Endothelial cell of umbilical vein (primary cell): Measurements from ENCODE around the gene PRDX1.

Source experiments
- EZH2 ChIP-seq: IDR thresholded peaks from 2 replicates; pipeline ENCODE4 v1.6.1; 2012; ENCODE audit warnings: borderline replicate concordance, low read depth, mild to moderate bottlenecking, moderate library complexity, low read length, inconsistent platforms; ENCODE audit not compliant: severe bottlenecking
- GATA2 ChIP-seq: IDR thresholded peaks from 2 replicates; pipeline ENCODE4 v1.7.0; 2011; ENCODE audit warnings: low read depth, mild to moderate bottlenecking, moderate library complexity, mixed read lengths, low read length; ENCODE audit not compliant: insufficient read length, insufficient read depth
- JUN ChIP-seq: IDR thresholded peaks from 2 replicates; pipeline ENCODE4 v1.6.1; 2011; ENCODE audit warnings: borderline replicate concordance, low read depth; ENCODE audit not compliant: insufficient read length, insufficient read depth
- MYC ChIP-seq: IDR thresholded peaks from one replicate; pipeline ENCODE4 v1.6.1; 2011; ENCODE audit warnings: mild to moderate bottlenecking, low read depth, low read length
- POLR2A ChIP-seq: IDR thresholded peaks from 2 replicates; pipeline ENCODE4 v1.6.1; 2012; ENCODE audit warnings: low read depth, mild to moderate bottlenecking, control low read depth, low read length
- POLR2AphosphoS5 ChIP-seq: IDR thresholded peaks from 2 replicates; pipeline ENCODE4 v1.6.1; 2012; ENCODE audit warnings: low read depth, mild to moderate bottlenecking, control low read depth, low read length, moderate library complexity; ENCODE audit not compliant: insufficient read depth
- TF ChIP-seq, protein P1 (sequence below), 2 donors: IDR thresholded peaks; 1 replicate in 1 of 2; 2 replicates in 1 of 2; pipeline ENCODE4 v1.5.1; 2011; ENCODE audit warnings: low read length in 2 of 2, mild to moderate bottlenecking in 2 of 2, moderate library complexity in 2 of 2, control low read depth in 1 of 2, inconsistent platforms in 1 of 2, low read depth in 1 of 2; ENCODE audit not compliant: insufficient read depth in 1 of 2; ENCODE audit errors: extremely low read depth in 1 of 2
- TF ChIP-seq, protein P2 (sequence below): IDR thresholded peaks from 2 replicates; pipeline ENCODE4 v1.6.1; 2011; ENCODE audit not compliant: insufficient read depth, insufficient read length

DNA sequence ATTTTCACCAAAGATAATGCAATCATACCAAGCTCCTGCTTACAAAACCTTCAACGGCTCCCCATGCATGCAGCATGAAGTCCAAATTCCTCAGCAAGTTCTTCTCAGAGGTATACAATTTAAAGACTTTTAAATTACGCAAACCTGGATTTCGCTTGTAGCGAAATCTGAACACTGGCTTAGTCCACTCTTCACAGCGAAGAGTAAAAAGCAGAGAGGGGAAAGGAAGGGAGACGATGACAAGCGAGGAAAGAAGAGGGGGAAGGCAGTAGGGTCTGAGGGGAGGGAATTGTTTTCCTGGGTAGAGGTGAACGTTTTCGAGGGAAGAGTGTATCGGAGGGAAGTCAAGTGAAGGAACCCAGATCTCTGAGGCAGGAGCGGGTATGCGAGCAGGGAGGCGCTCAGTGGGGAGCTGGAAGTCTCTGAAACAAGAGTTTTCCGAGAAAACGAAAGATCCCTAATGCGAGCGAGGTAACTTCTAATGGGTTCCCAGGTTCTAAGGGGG, 31.5 kb downstream of the PRDX1 start:
- TF ChIP-seq, protein P1, sequence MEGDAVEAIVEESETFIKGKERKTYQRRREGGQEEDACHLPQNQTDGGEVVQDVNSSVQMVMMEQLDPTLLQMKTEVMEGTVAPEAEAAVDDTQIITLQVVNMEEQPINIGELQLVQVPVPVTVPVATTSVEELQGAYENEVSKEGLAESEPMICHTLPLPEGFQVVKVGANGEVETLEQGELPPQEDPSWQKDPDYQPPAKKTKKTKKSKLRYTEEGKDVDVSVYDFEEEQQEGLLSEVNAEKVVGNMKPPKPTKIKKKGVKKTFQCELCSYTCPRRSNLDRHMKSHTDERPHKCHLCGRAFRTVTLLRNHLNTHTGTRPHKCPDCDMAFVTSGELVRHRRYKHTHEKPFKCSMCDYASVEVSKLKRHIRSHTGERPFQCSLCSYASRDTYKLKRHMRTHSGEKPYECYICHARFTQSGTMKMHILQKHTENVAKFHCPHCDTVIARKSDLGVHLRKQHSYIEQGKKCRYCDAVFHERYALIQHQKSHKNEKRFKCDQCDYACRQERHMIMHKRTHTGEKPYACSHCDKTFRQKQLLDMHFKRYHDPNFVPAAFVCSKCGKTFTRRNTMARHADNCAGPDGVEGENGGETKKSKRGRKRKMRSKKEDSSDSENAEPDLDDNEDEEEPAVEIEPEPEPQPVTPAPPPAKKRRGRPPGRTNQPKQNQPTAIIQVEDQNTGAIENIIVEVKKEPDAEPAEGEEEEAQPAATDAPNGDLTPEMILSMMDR (IDR thresholded peaks at IDR 0.05; ENCODE audit: extremely low read depth in 1 of 2, insufficient read depth in 1 of 2, low read depth in 1 of 2, low read length in 2 of 2), result no peak
- TF ChIP-seq MYC (no peak), POLR2AphosphoS5 (no peak), POLR2A (no peak), JUN (no peak), EZH2 (peak; percentile 27), GATA2 (no peak)
- TF ChIP-seq, protein P2, sequence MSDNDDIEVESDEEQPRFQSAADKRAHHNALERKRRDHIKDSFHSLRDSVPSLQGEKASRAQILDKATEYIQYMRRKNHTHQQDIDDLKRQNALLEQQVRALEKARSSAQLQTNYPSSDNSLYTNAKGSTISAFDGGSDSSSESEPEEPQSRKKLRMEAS, result no peak
